IPS-18a (cell line): ENCODE results near the gene KIAA0825.
"Not testable (repeated sequence)": the region's sequence is repeated elsewhere in the genome, so short reads cannot be mapped to it uniquely, and the experiment has no call there.

Experiments
- H3K27ac ChIP-seq: one replicate; pipeline ENCODE4 v1.5.1; 2013; ENCODE audit warnings: low read length
- H3K27me3 ChIP-seq: one replicate; pipeline ENCODE4 v1.6.1; 2013; ENCODE audit warnings: mild to moderate bottlenecking, low read length; ENCODE audit not compliant: control insufficient read depth, insufficient read depth
- H3K36me3 ChIP-seq: one replicate; pipeline ENCODE4 v1.6.1; 2013; ENCODE audit warnings: low read depth, low read length; ENCODE audit not compliant: control insufficient read depth
- H3K4me1 ChIP-seq: one replicate; pipeline ENCODE4 v1.6.1; 2013; ENCODE audit warnings: low read depth, low read length; ENCODE audit not compliant: control insufficient read depth
- H3K4me3 ChIP-seq: one replicate; pipeline ENCODE4 v1.5.1; 2013; ENCODE audit warnings: low read length
- H3K9ac ChIP-seq: one replicate; pipeline ENCODE4 v1.6.1; 2013; ENCODE audit warnings: mild to moderate bottlenecking, low read length, moderate library complexity
- H3K9me3 ChIP-seq: one replicate; pipeline ENCODE4 v1.6.1; 2013; ENCODE audit warnings: low read depth, low read length; ENCODE audit not compliant: control insufficient read depth

Gene KIAA0825

DNA sequence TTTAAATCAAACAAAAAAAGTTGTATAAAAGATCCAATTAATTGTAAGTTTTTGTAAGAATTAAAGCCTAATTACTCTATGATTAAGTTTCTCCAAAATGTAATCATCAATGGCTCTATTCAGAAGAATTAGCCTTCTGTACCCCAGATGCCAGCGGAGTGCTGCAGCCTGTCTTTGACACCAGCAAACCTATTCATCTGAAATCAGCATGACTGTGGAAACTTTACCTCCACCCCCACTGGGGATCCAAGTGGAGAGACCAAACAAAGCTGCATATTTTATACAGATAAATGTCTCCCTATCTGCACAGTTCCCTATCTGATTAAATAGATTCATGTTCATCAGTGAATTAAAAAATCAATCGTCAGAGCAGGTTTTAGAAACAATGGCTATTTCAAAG is 426.8 kb downstream of the KIAA0825 start:
- H3K9ac ChIP-seq = no peak overlapping the region
- H3K9me3 ChIP-seq = no peaks in the 10 kb centered on the region
- H3K4me1 ChIP-seq = peaks cover 22% of the 10 kb centered on the region
- H3K4me3 ChIP-seq = peak overlapping the region; percentile 10
- no peaks in the 10 kb centered on the region for H3K36me3 ChIP-seq
- no peaks in the 10 kb centered on the region for H3K27me3 ChIP-seq
- H3K27ac ChIP-seq = no peak overlapping the region

DNA sequence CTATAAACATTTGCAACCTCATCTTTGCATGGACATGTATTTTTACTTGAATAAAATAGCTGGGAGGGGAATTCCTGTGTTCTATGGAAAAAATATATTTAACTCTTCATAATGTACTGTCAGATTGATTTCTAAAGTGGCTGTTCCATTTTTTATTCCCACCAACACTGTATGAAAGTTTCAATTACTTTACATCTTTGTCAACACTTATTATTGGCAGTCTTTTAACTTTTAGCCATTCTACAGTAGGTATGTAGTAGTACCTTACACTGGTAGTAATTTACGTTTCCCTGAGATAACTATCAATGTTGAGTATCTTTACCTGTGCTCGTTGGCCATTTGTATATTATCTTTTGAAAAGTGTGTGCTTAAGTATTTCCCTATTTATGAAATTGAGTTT is 429.7 kb downstream of the KIAA0825 start:
- no peak overlapping the region for H3K27ac ChIP-seq
- H3K9me3 ChIP-seq = no peaks in the 10 kb centered on the region

DNA sequence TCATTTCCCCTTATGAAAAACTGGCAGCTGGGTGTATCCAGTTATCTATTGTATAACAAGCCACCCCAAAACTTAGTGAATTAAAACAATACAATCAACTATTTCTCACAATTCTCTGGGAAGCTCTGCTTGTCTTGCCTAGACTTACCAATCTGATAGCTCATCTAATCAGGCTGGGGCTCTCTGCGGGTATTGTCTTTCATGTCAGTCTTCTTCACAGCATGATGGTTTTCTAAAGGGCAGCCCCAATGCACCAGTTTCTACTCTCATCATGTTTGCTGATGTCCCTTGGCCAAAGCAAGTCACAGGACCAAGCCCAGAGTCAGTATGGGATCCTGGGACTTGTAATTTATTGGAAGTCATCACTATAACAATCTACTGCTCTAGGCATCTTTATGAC is 433.5 kb downstream of the KIAA0825 start:
- peaks cover 11% of the 10 kb centered on the region for H3K4me1 ChIP-seq
- no peak overlapping the region for H3K27ac ChIP-seq
- no peaks in the 10 kb centered on the region for H3K36me3 ChIP-seq
- H3K9ac ChIP-seq = no peak overlapping the region
- no peak overlapping the region for H3K4me3 ChIP-seq
- no peaks in the 10 kb centered on the region for H3K27me3 ChIP-seq
- no peaks in the 10 kb centered on the region for H3K9me3 ChIP-seq

More for the DNA sequence above, 429.7 kb downstream of the KIAA0825 start:
- Histone ChIP-seq H3K4me1 (peaks cover 24% of the 10 kb centered on the region), H3K27me3 (no peaks in the 10 kb centered on the region), H3K36me3 (no peaks in the 10 kb centered on the region), H3K9ac (no peak overlapping the region), H3K4me3 (no peak overlapping the region)

DNA sequence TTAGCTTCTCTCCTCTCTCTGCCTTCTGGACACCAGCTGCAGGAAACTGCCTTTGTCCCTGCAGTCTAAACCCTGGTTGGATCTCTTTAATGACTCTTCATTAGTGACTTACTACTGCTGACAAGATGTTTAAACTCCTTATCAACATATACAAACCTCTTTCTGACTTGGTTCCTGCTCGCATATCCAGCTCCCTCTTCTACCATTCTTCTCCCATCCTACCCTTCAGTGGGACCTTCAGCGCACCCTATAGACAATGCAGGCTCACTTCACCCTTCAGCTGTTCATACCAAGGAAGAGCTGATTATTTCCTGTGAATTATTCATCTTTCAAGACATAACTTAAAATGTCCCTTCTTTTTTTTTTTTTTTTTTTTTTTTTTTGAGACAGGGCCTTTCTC is 436.5 kb downstream of the KIAA0825 start:
- H3K4me3 ChIP-seq = no peak overlapping the region
- H3K9me3 ChIP-seq = no peaks in the 10 kb centered on the region
- no peak overlapping the region for H3K27ac ChIP-seq
- H3K9ac ChIP-seq = no peak overlapping the region
- H3K36me3 ChIP-seq = no peaks in the 10 kb centered on the region
- H3K27me3 ChIP-seq = no peaks in the 10 kb centered on the region
- H3K4me1 ChIP-seq = peaks cover 11% of the 10 kb centered on the region

DNA sequence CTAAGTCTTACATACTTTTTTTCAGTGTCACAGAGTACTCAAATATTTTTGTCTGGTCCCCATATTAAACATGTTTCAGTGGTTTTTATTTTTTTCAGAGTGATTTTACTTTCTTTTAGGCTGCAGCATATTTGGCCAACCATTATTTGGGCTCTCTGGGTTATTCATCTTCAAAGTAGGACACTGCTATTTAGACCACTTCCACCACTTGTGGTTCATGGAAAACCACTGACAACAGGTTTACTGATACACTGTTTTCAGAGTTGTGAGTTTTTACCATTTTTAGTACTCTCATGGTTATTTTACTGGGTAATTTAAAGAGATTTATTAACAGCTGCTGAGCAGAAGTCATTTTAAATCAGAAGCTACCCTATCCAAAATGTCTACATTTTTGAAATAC is 437.6 kb downstream of the KIAA0825 start:
- Histone ChIP-seq H3K4me3 (no peak overlapping the region), H3K4me1 (peaks cover 21% of the 10 kb centered on the region), H3K27ac (no peak overlapping the region), H3K9ac (no peak overlapping the region), H3K9me3 (no peaks in the 10 kb centered on the region), H3K36me3 (no peaks in the 10 kb centered on the region), H3K27me3 (no peaks in the 10 kb centered on the region)

DNA sequence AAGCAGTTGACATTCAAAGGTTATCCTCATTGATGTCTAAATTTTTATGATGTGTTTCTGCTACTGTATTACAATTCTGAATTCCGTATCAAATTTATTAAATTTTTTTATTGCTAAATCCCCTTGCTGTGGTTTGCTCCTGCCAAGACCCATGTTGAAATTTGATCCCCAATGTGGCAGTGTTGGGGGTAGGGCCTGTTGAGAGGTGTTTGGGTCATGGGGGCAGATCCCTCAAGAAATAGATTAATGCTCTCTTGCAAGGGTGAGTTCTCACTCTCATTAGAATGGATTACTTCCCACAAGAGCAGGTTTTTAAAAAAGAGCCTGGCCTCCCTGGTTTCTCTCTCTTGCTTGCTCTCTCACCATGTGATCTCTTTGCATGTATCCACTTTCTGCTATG is 442.5 kb downstream of the KIAA0825 start:
- Histone ChIP-seq H3K9me3 (no peaks in the 10 kb centered on the region), H3K27me3 (no peaks in the 10 kb centered on the region), H3K4me3 (no peak overlapping the region), H3K27ac (no peak overlapping the region), H3K4me1 (peaks cover 10% of the 10 kb centered on the region), H3K36me3 (no peaks in the 10 kb centered on the region), H3K9ac (no peak overlapping the region)

DNA sequence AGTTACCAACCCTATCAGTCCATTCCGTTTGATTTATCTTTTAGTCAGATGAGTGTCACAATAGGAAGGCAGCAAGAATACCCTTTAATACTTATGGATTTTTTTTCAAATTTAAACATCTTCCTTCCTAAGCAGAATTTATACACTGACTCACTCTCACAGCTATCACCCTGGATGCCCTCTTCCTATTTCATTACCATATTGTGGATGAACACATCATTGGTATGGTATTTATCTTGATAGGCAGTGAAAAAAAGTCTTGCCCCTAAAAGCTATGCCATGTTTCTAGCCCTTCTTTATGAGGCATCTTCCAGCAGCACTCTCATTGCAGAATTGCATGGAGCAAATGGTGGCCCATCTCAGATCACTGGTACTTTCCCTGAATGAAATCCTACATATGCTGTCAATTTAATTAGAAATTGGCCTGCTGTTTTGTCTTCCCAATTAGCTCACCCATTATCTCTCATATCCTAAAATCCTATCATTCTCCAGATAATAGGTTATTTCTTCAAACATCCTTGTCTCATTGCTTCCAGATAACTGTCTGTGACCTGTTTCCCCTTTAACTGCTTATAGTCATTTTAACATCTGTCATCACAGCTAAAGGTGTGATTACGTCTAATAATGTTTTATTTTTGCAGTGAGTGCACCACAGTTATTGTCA is 443.5 kb downstream of the KIAA0825 start:
- Histone ChIP-seq H3K4me1 (peaks cover 10% of the 10 kb centered on the region), H3K9ac (no peak overlapping the region), H3K4me3 (no peak overlapping the region), H3K36me3 (no peaks in the 10 kb centered on the region), H3K9me3 (no peaks in the 10 kb centered on the region), H3K27ac (no peak overlapping the region), H3K27me3 (no peaks in the 10 kb centered on the region)

DNA sequence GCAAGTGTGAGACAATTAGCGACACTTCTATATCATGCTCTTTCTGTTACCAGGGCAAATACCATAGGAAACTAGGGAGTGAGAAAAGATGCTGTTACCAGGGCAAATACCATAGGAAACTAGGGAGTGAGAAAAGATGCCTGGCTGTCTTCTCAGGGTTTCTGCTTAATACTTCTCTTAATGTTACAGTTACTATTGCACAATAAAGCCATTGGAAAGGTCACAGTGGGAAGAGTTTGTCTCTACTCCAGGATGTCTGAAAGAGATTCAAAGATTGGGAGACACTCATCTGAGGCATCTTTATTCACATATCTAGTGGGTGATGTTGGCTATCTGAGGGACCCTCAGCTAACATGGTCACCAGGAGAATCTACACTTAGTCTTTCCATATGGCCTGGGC is 445.3 kb downstream of the KIAA0825 start:
- H3K4me3 ChIP-seq = no peak overlapping the region
- no peaks in the 10 kb centered on the region for H3K27me3 ChIP-seq
- no peak overlapping the region for H3K27ac ChIP-seq
- no peaks in the 10 kb centered on the region for H3K9me3 ChIP-seq
- no peak overlapping the region for H3K9ac ChIP-seq
- peaks cover 10% of the 10 kb centered on the region for H3K4me1 ChIP-seq
- no peaks in the 10 kb centered on the region for H3K36me3 ChIP-seq

DNA sequence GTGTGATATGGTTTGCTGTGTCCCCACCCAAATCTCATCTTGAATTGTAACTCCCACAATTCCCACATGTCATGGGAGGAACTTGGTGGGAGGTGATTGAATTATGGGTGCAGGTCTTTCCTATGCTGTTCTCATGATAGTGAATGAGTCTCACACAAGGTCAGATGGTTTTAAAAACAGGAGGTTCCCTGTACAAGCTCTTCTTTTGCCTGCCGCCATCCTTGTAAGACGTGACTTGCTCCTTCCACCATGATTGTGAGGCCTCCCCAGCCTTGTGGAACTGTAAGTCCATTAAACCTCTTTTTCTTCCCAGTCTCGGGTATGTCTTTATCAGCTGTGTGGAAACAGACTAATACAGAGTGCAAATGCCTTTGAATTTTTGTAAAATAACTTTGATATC is 447.3 kb downstream of the KIAA0825 start:
- not testable (repeated sequence) for H3K9me3 ChIP-seq, H3K9ac ChIP-seq, H3K36me3 ChIP-seq, H3K27ac ChIP-seq, H3K27me3 ChIP-seq, H3K4me1 ChIP-seq, H3K4me3 ChIP-seq

DNA sequence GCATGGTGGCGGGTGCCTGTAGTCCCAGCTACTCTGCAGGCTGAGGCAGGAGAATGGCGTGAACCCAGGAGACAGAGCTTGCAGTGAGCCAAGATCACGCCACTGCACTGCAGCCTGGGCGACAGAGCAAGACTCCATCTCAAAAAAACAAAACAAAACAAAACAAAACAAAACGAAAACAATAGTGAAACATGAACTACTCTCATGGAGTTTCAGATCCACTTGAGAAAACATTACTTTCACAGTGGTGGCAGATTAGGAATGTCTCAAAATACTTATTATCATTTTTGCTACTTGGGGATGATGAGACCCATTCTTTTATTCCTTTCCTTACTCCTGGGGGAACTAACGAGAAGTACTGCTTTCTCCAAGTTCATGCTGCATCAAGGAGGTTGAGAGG is 448.2 kb downstream of the KIAA0825 start:
- H3K27ac ChIP-seq, H3K36me3 ChIP-seq, H3K9me3 ChIP-seq, H3K4me1 ChIP-seq, H3K4me3 ChIP-seq, H3K9ac ChIP-seq, H3K27me3 ChIP-seq: not testable (repeated sequence)

DNA sequence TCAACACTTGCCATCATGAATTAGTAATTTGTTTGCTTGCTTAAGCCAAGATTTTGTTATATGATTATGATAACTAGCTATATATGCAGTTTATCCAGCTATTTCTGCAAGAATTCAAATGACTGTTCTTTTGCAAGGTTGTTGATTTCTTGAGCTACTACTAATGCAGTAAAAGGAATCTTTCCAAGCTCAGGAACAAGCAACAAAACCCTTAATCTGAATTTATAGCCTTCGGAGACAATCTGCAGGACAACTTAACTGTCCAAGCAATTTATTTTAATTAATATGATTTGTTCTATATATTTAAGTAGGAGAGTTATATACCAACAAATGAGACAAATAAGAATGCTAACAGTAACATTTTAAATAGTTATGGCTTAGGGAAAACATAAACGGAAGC is 450.3 kb downstream of the KIAA0825 start:
- no peak overlapping the region for H3K27ac ChIP-seq
- H3K36me3 ChIP-seq = no peaks in the 10 kb centered on the region
- H3K9me3 ChIP-seq = no peaks in the 10 kb centered on the region
- no peaks in the 10 kb centered on the region for H3K27me3 ChIP-seq
- H3K9ac ChIP-seq = no peak overlapping the region
- H3K4me3 ChIP-seq = no peak overlapping the region
- H3K4me1 ChIP-seq = no peaks in the 10 kb centered on the region

DNA sequence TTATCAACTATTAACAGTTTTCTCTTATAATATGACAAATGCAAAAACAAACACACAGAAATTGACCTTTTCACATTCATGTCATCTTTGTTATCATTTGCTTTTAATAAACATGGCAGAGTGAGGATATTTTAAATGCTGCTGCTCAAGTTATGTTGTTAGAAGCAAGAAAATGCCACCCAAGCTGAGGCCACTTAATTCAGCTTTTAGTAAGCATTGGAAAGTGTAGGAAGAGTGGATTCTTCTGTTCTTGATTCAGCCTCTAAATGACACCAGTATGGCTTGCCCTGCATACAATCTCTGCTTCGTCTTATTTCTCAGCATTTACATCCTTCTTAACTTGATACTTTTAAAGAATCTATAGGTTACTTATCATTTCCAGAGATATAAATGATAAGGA is 456.6 kb downstream of the KIAA0825 start:
- Histone ChIP-seq H3K27me3 (no peaks in the 10 kb centered on the region), H3K4me1 (no peaks in the 10 kb centered on the region), H3K36me3 (no peaks in the 10 kb centered on the region), H3K27ac (no peak overlapping the region), H3K9me3 (no peaks in the 10 kb centered on the region), H3K4me3 (no peak overlapping the region), H3K9ac (no peak overlapping the region)
